Measurements from ENCODE around the gene SLC38A11.
"Not testable (repeated sequence)": the region's sequence is repeated elsewhere in the genome, so short reads cannot be mapped to it uniquely, and the experiment has no call there.

SLC38A11 gene

GRCh38 chr2:164954954-164955701 is at the start of gene SLC38A11:
SLC38A11 (minus strand) TSS chr2:164955525; CDS start chr2:164955247, 278 bp downstream.
- DNase-seq: no peak

- no peak for DNase-seq
Measured at GRCh38 chr2:165003443-165004130, 48.3 kb upstream of the SLC38A11 start.

- no peak for DNase-seq
Measured at GRCh38 chr2:165002638-165003037, 47.3 kb upstream of the SLC38A11 start.

- DNase-seq: not testable (repeated sequence)
Measured at GRCh38 chr2:164994664-164995299, 39.5 kb upstream of the SLC38A11 start.

GRCh38 chr2:164993287-164994016 is 38.1 kb upstream of the SLC38A11 start:
- DNase-seq: no peak

- no peak for DNase-seq
Measured at GRCh38 chr2:164992818-164993217, 37.5 kb upstream of the SLC38A11 start.

GRCh38 chr2:164992093-164992454 is 36.7 kb upstream of the SLC38A11 start:
- not testable (repeated sequence) for DNase-seq

- DNase-seq: not testable (repeated sequence)
Measured at GRCh38 chr2:164991361-164992092, 36.2 kb upstream of the SLC38A11 start.

- not testable (repeated sequence) for DNase-seq
Measured at GRCh38 chr2:164990953-164991352, 35.6 kb upstream of the SLC38A11 start.

- not testable (repeated sequence) for DNase-seq
Measured at GRCh38 chr2:164988805-164989204, 33.5 kb upstream of the SLC38A11 start.

- DNase-seq: not testable (repeated sequence)
Measured at GRCh38 chr2:164986027-164986426, 30.7 kb upstream of the SLC38A11 start.

- no peak for DNase-seq
Measured at GRCh38 chr2:164984428-164984827, 29.1 kb upstream of the SLC38A11 start.

- DNase-seq: no peak
Measured at GRCh38 chr2:164981217-164981990, 26.1 kb upstream of the SLC38A11 start.

- DNase-seq: not testable (repeated sequence)
Measured at GRCh38 chr2:164980688-164981087, 25.4 kb upstream of the SLC38A11 start.

- no peak for DNase-seq
Measured at GRCh38 chr2:164979113-164979512, 23.8 kb upstream of the SLC38A11 start.

- DNase-seq: not testable (repeated sequence)
Measured at GRCh38 chr2:164976875-164977470, 21.6 kb upstream of the SLC38A11 start.

- no peak for DNase-seq
Measured at GRCh38 chr2:164976301-164976700, 21.0 kb upstream of the SLC38A11 start.

GRCh38 chr2:164975891-164976290 is 20.6 kb upstream of the SLC38A11 start:
- no peak for DNase-seq

- DNase-seq: no peak
Measured at GRCh38 chr2:164974221-164974620, 18.9 kb upstream of the SLC38A11 start.

GRCh38 chr2:164972216-164972615 is 16.9 kb upstream of the SLC38A11 start:
- no peak for DNase-seq

Measured in stimulated activated CD4-positive, alpha-beta T cell treated with anti-CD3 and anti-CD28 coated beads, Interleukin-4, amount 100 ng/mL, for 1 hour (primary cell).